GM21423 (cell line): ENCODE results near the gene IRX2.

ENCODE experiments used
- ATAC-seq: cut with Tn5 transposase; IDR thresholded peaks from one replicate; pipeline ENCODE4 v1.9.1; 2021; ENCODE audit warnings: mild to moderate bottlenecking, moderate library complexity; ENCODE audit not compliant: unreplicated experiment

The IRX2 gene

DNA sequence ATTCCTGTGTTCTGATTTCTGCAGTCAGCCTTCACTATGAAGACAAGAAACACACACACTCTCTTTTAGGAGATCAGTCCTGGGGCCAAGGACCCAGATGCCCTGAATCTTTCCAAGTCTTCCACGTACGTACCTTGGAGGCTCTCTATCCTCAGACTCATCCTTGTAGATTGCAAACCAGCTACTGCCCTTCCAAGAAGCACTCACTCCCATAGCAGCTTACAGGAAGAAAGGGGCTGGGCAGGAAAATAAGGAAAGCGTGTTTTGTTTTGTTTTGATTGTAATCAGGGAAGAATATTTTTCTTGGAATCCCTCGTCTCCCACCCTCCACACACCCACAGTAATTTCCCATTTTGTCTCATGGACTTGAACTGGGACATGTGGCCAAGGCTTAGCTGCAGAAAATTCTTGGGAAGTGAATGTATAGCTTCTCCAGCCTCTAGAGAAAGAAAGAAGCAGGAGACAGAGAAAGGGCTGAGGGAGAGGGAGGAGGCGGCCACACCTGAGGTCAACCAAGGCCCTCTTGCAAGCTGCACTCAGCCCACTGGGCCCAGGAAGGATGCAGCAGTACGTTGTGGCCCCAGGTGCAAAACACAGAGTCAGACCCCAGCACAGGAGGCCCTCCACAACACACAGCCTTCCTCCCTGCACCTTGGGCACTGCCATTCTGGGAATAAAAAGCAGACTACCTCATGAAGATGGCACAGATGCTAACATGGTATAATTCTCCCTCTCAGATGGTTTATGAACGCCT lies 29.9 kb downstream of the IRX2 start:
- ATAC-seq = no peak

DNA sequence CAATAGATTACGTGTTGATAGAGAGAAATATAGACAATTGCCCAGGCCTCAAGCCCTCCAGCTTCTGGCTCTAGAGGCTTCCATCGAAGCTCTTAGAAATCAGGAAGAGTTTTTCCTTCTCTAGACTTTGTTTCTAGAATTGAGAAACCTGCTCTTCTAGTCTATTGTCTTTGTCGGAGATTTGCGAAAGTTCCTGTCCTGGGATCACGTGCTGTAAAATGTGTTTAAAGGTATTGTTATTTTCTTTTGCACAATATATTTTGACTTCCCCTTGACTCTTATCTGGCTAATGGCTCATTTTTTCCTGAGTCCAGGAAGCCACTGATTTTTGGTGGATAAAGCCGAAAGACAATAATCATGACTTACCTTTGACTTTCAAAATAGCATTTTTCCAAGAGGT lies 32.1 kb downstream of the IRX2 start:
- no peak for ATAC-seq

DNA sequence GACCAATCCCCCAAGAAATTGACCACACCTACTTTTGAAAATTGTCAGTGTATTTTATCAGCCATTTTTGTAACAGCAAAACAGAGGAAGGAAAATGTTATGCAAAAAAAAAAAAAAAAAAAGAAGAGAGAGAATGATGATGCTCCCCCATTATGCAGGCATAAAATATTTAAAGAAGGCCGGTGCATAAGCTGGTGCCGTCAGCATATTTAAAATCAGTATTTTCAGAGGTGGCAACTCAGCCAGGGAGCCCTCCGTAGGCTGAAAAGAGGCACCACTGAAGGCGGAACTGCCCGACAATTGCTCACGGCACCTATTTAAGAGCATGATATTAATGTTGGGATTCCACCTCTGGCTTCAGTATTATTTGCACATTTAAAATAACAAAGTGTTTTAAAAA lies 33.4 kb downstream of the IRX2 start:
- ATAC-seq = no peak

DNA sequence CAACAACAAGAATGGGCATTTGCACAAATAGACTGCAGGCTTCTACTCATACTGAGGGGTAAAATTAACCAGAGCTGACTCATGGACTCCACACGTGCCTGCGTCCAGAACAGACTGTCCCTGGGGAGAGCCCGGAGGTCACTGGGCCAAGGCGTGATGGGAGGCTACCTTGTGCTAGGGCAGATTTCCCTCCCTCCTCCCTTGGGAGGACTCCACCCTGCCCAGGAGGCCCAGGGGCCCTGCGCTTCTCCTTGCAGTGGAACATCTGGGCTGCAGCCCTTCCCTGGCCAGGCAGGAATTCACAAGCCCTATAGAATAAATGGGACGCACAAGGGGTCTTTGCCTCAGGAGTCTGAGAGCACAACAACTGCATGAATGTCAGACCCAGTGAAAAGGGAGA lies 35.6 kb downstream of the IRX2 start:
- no peak for ATAC-seq

DNA sequence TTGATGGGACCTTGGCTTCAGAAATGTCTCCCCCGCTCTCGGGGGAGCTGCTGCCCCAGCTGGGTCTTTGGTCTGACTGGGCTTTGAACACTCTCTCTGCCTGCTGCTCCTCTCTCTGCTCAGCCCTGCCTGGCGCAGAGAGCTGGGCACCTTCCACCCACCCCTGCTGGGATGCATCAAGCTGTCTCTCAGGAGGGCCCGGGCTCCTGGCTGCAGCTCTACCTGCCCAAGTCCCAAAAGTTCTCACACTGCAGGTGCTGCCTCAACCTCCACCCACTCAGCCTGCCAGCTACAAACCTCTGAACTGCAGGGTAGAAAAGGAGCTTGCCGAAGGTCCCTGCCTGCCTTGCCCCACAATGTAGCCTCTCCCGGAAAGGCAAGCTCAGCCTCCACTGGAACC lies 36.7 kb downstream of the IRX2 start:
- no peak for ATAC-seq

DNA sequence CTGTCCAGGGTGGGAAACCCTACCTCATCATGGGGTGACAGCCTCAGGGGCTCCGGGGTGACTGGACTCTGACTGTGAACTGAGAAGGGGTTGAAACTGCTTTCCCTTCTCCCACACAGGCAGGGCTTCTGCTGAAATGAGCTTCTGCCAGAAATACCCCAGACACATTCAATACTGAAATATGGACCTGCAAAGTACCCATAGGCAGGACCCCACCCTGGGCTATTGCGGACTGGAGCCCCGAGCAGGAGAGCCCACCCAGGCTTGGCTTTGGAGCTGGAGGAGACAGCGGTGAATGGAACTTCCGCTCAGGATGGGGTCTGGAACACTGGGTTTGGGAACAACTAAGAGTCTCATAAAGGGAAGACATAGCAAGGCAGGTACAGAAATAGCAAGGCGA lies 37.5 kb downstream of the IRX2 start:
- ATAC-seq = no peak

DNA sequence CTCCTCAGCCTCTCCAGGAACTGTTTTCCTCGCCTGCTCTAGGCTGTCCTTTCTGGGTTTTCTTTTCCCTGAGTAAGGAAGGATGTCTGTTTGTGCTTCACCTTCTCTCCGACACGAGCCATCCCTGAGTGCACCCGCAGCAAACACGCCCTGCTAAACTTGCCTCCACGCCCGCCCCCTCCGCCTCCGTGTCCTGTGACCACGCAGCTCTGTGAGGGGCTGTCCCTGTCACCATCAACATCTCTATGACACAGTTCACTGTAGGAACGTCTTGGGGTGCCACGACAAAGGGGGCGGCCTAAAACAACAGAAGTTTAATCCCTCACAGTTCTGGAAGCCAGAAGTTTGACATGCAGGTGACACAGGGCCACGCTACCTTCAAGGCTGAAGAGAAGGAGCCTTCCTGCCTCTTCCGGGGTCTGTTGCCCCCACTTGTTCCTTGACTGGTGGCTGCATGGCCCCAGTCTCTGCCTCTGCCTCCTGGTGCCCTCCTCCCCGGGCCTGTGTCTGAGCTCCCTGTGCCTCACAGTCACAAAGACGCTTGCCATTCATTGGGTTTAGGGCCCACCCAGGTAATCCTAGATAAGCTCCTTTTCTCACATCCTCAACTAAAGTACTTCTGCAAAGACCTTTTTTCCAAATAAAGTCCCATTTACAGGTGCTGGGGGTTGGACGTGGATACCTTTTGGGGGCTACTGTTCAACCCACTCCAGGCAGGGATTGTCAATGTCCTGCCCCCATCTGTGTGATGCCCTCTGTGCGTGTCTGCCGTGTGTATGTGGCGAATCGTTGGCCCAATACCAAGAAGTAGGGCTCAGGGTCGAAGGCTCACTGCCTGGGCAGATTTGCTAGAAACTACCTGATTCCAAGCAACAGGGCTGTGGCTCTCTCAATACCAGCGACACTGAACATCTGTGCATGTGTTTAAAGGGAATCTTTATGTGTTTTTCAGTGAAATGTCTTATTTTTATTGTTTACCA lies 39.7 kb downstream of the IRX2 start:
- ATAC-seq = no peak

DNA sequence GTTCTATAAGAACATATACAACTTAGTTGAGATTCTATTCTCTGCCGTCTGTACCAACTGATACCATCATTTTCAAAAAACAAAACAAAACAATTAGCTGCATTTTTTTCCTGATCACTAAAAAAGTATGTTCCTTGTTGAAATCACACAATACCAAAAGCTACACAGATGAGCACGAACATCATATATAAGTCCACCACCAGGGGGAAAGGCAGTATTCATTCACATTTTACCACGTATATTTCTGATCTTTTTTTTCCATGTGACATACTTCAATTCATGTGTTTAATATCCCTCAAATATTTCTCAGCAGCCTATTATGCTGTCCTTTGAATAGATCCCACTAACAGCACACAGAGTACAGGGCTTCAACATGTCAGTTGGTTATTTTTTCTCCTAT lies 40.6 kb downstream of the IRX2 start:
- no peak for ATAC-seq

DNA sequence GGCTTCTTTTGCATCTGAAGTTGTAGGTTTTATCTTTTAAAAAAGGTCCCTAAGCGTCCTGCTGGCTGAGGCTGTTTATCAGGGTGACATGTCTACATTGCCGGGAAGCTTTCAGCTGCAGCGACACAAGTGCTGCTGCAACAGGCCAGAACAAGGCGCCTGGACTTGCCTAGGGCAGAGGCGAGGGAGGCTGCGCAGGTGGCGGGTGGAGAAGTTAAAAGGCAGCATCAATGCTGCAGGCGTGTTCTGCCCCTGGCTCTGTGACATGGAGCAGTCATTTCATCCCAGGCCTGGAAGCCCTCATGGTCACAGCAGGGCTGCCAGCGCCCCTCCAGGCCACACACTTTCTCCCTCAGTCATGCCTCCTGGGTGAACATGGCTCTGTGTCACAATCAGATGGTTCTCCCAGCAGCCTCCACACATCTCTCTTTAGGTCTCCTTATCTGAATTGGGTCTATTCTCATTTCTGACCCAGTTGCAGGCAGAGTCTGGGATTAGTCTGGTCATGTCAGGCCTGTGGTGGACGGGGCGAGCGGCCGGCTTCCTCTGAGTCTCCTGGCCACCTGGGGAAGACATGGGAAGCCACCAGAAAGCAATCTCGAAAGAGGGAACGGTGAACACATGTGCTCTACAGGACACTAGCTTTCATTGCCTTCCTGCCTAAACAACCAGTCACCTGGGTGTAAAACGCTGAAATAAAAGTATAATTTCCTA lies 41.3 kb downstream of the IRX2 start:
- no peak for ATAC-seq

DNA sequence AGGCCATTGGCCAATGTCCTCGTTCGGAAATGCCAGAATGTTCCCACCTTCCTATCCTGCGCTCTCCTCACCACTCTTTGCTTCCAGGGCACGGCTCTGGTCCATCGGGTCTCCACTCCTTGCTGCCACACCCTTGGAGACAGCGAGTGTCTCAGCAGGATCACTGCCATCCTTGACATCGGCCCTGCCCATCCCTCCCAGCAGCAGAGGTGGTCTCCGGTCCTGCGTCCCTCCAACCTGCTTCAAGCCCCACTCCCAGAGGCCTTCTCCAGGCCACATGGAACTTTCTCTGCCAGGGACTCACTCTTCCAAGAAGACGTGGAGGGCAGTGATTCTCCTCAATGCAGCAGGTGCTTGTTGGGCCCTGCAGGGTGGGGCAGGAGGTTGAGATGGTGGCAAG lies 42.7 kb downstream of the IRX2 start:
- ATAC-seq = no peak

DNA sequence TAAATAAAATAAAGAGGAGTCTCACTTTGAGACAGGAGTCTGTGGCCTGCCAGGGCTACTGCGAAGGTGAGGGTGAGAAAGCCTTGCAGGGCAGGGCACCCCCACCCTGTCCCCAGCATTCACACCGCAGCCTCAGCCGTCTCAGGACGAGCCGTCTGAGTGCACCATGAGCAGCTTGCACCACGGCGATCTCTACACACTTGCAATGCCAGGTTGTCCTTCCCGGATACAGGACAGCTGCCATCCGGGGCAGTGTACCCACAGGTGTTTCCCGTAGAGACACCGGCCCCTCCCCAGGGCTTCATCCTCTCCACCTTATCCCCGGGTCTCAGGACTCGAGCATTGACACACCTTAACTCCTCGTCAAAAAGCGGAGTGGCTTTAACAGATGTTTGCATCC lies 43.3 kb downstream of the IRX2 start:
- ATAC-seq = no peak

DNA sequence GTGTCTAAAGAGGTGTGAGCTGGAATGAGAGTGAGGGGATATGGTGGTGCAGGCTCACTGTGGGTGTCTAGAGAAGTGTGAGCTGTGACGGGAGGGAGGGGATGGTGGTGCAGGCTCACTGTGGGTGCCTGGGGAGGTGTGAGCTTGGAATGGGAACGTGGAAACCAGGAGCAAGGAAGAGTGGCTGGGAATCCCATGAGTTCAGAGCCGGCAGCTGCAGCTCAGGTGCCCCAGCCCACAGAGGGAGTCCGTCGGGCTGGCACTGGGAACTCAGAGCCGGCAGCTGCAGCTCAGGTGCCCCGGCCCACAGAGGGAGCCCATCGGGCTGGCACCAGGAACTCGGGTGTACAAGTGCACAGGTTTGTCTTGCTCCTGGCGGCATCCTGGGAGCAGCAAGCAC lies 45.6 kb downstream of the IRX2 start:
- no peak for ATAC-seq

DNA sequence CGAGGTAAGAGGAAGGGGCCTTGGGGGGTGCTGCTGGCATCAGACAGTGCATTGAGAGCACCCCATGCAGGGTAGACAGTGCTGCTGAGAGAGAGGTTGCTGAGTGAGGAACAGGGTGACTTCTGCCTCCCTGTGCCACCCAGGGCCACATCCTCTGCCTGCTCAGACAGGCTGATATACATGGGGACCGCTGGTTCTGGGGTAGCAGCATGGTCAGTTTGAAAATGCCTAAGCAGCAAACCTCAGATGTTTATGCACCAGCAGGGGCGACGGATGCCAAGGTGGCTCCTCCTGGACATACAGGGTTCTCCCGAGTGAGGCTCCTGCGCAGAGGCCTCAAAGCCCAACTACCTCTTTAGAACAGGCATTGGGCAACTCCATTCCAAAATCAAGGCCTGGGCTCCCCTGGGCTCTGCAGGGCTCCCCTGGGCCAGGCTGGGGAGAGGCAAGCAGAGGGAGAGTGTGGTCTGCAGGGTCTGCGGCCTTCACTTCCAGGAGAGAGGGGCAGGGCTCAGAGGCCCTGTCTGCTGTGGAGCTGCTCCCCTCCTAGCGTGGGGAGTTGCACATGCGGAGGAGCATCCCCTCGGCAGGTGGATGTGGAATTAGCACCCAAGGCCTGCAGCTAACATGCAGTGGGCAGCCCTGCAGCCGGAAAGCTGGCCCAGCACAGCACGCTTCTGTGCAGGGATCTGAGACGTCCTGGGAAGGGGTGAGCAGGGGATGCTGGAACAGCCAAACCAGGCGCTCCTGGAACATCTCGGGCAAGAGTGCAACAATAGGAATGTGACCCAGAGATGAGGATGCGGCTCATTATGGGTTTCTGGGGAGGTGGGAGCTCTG lies 46.5 kb downstream of the IRX2 start:
- ATAC-seq = no peak

DNA sequence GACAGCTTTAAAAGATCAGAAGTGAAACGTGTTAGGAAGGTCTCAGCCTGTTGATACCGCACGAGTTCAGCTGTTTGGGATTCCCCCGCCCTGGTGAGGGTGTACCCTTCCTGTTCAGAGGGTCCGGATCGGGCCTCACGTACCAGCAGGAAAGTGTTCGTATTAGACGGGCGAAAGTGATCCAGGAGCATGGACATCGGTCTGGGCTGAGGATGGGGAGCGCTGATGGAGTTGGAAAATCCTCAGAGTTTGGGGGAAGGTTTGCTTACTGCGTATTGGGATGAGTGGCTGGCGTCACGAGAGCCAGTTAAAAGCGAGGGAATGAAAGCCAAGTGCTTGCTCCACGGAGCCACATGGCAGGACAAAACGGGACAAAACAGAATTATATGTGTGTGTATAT lies 47.4 kb downstream of the IRX2 start:
- no peak for ATAC-seq

DNA sequence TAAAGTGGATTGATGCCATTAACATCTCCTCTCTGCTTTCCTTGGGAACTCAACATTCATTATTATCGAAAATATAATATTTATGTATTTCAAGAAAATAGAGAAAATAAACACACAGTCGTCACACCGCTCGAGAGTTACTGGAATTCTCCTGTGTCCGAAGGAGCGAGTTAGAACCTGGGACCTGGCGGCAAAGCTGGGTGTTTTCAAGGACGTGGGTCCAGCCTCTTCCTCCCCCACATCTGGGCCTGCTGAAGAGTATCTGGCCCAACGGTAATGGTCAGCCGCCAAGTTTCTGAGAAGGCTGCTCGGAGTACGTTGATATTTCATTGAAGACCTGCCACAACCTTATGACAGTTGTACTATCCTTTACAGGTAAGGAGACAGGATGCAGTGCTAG lies 47.9 kb downstream of the IRX2 start:
- ATAC-seq = no peak

DNA sequence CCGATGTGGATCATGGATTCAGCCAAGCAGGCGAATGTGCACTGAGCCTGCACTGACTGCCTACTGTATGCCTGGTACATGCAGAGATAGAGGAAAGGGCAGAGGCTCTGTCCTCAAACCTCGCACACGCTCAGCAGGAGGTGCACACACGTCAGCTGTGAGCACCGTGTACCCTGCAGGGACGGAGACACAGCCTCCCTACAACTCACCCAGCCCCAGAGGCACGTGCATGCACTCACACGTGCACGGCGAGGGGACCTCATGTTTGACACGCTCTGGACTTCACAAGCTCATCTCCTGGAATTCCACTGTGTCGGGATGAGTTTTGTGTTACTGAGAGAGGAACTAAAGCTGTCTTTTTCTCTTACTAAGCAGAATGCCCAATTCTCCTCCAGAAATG lies 48.4 kb downstream of the IRX2 start:
- no peak for ATAC-seq

DNA sequence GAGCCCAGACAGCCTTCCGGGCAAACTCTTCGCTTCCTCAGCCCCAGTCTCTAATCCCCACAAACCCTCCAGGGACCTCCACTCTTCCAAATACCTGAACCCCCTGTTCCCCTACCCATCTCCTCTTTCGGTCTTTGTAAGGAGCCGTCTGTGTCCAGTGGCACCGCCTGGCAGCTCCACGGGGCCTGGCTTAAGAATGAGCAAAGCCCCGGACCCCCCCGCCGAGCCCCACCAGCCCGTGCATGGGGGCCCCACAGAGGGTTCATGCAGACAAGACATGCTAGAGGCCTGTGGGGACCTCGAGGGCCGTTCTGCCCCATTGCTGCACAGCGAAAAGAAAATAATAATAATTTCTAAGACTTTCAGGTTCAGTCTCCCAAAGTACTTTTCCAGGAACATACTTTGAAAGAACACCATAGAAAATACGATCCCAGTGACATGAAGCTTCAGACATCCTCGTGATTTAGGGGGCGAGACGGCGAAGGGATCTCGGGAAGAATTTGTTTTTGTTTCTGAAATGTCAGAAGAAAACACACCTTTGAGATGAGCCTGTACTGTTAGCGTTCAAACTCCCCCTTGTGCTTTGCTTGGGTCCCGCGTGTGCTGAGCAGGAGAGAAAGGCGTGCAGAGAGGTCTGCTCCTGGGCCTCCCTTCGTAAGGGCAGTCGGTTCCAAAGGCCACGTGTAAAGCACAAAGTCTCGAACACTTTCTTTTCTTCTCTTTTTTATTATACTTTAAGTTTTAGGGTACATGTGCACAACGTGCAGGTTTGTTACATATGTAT lies 49.2 kb downstream of the IRX2 start:
- no peak for ATAC-seq

DNA sequence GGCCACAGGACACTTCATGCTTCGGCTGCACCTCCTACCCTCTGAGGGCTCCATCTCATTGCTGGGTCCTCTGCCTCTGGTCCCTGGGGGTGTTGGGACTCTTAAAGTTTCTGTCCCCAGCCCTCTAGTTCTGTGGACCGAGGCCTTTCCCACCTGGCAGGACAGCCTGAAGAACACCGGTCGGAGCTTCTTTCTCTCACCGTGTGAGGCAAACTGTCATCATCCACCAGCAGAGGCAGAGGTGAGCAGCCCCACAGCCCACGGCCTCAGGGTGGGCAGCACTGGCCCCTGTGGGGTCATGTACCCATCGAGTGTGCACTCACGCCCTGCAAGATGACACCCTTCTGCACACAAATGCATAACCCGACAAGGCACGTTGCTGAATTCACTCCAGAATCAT lies 49.9 kb downstream of the IRX2 start:
- ATAC-seq = no peak

DNA sequence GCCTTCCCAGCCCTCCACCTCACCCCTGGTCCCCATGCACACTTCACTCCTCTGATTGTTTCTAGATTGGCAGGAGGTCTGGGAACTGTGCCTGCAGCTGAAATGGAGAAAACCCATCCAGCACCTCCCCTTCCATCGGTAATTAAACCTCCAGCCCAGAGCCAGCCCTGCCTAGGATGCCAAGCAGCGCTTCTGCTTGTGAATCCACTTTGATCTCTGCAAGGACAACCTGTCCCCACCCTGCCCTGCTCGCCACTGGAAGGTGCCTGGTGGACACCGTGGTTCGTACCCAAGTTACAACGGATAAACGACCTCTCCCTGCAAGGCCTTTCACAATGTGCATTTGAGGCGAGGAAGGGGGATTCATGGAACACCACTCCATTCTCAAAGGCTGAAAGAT lies 50.6 kb downstream of the IRX2 start:
- ATAC-seq = no peak

DNA sequence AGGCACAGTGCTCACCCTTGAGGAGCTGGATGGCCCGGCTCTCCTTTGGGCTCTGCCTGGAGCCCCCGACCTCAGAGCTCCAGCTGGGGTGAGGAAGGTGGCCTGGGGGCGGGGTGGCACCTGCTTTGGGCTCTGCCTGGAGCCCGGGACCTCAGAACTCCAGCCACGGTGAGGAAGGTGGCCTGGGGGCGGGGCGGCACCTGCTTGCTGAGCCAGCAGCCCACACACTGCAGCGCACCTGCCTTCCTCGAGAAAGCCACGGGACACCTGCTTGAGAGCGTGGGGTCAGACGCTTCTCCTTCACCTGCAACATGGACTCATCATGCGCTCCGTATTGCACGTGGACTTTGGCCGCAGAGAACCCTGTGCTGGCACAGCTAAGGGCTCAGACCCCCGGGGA lies 51.8 kb downstream of the IRX2 start:
- no peak for ATAC-seq
